Measurements from ENCODE around the gene SART1.

SART1 gene, protein sequence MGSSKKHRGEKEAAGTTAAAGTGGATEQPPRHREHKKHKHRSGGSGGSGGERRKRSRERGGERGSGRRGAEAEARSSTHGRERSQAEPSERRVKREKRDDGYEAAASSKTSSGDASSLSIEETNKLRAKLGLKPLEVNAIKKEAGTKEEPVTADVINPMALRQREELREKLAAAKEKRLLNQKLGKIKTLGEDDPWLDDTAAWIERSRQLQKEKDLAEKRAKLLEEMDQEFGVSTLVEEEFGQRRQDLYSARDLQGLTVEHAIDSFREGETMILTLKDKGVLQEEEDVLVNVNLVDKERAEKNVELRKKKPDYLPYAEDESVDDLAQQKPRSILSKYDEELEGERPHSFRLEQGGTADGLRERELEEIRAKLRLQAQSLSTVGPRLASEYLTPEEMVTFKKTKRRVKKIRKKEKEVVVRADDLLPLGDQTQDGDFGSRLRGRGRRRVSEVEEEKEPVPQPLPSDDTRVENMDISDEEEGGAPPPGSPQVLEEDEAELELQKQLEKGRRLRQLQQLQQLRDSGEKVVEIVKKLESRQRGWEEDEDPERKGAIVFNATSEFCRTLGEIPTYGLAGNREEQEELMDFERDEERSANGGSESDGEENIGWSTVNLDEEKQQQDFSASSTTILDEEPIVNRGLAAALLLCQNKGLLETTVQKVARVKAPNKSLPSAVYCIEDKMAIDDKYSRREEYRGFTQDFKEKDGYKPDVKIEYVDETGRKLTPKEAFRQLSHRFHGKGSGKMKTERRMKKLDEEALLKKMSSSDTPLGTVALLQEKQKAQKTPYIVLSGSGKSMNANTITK

DNA sequence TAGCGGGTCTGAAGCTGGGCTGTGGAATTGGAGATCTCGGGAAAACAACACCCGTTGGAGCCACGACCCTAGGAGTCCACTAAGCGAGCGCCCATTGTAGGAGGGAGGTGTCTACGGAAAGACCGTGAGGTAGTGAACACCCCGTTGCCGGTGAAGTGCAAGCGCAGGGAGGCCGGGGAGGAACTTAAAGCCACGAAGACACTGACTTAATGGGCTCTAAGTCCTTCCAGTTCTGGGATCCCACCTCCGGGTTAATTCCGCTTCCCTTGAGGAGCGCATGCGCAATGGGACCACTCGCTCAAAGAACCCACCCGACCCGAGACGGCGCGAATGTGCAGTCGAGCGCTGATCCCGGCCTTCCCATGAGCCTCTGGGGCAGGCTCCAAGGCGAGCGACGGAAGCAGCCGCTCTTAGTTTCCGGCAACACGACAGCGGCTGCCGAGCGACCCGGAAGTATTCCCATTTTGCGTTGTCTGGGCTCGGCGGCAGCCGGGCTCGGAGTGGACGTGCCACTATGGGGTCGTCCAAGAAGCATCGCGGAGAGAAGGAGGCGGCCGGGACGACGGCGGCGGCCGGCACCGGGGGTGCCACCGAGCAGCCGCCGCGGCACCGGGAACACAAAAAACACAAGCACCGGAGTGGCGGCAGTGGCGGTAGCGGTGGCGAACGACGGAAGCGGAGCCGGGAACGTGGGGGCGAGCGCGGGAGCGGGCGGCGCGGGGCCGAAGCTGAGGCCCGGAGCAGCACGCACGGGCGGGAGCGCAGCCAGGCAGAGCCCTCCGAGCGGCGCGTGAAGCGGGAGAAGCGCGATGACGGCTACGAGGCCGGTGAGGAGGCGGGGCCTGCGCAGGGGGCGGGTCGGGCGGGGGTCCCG lies at the start of gene SART1:
Gene SART1 (plus strand): TSS at position 468 of the 874 bp plus-strand sequence. CDS start 47 bp downstream, at position 515.
- peak within 1 kb of the TSS; percentile 96 for H3K4me3 ChIP-seq (ENCODE audit: low read length)
- peaks cover 13% of the 10 kb centered on the region for H3K36me3 ChIP-seq (ENCODE audit: control insufficient read depth, insufficient read depth, low read length)
- peak within 1 kb of the TSS; percentile 94 for H3K9ac ChIP-seq (ENCODE audit: low read length)
- H3K4me1 ChIP-seq (ENCODE audit: control insufficient read depth, insufficient read depth, low read length): peaks cover 16% of the 10 kb centered on the region
- H3K27me3 ChIP-seq (ENCODE audit: control insufficient read depth, insufficient read depth, low read length): no peaks in the 10 kb centered on the region
- no peaks in the 10 kb centered on the region for H3K9me3 ChIP-seq (ENCODE audit: control insufficient read depth, low read length)

DNA sequence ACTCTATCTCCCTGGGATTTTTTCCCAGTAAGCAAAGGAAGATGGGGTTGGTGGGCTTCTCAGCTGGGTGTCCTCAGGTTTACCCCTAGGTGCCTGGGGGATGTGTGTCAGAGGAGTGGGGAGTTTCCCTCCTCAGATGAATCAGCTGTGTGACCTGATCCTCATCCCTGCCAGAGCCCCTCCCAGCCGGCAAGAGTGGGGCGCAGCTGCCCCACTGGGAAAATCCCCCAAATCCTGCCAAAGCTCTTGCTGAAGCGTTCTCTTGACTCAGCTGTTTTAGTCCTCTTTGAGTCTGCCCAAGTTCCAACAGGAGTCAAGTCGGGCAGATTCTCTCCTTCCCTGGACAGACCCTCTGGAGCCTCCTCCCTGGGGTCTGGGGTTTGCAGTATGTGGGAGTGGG lies 48.7 kb upstream of the SART1 start:
- no peak overlapping the region for H3K4me3 ChIP-seq (ENCODE audit: low read length)
- peaks cover 43% of the 10 kb centered on the region for H3K4me1 ChIP-seq (ENCODE audit: control insufficient read depth, insufficient read depth, low read length)
- no peak overlapping the region for H3K9ac ChIP-seq (ENCODE audit: low read length)

DNA sequence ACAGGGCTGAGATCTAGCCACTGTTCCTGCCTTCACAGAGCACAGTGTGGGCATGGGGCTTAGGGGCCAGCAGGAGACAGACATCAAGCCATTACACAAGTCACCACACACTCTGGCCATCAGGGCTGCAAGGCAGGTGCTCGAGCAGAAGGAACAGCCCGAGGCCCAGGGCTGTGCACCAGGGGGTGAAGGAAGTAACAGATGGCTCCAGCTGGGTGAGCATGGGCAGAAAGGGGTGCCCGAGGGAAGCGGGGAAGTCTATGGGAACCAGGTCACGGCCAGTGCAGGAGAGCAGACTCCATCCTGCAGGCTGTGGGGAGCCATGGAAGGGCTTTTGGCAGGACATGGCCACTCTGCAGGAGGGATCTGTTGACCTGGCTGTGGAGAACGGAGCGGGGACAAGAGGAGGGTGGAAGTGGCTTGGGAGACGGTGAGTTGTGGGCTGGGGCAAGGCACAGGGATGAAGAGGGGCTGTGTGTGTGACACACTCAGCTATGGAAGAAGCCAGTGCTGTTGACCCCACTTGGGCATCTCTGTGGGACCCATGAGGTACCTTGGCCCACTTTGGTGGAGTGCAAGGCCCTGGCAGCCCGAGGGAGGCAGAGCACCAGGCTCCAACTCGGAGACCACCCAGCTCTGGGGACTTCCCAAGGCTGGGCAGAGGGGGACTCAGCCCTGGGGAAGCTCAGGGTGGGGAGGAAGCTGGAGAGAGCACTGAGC lies 46.3 kb upstream of the SART1 start:
- Histone ChIP-seq H3K27me3 (ENCODE audit: control insufficient read depth, insufficient read depth, low read length) (no peaks in the 10 kb centered on the region), H3K9ac (ENCODE audit: low read length) (no peak overlapping the region), H3K9me3 (ENCODE audit: control insufficient read depth, low read length) (no peaks in the 10 kb centered on the region), H3K36me3 (ENCODE audit: control insufficient read depth, insufficient read depth, low read length) (no peaks in the 10 kb centered on the region), H3K4me3 (ENCODE audit: low read length) (no peak overlapping the region), H3K4me1 (ENCODE audit: control insufficient read depth, insufficient read depth, low read length) (peaks cover 51% of the 10 kb centered on the region)

More for the DNA sequence above, 48.7 kb upstream of the SART1 start:
- H3K9me3 ChIP-seq (ENCODE audit: control insufficient read depth, low read length): no peaks in the 10 kb centered on the region
- no peaks in the 10 kb centered on the region for H3K36me3 ChIP-seq (ENCODE audit: control insufficient read depth, insufficient read depth, low read length)
- H3K27me3 ChIP-seq (ENCODE audit: control insufficient read depth, insufficient read depth, low read length): peaks cover 3% of the 10 kb centered on the region

DNA sequence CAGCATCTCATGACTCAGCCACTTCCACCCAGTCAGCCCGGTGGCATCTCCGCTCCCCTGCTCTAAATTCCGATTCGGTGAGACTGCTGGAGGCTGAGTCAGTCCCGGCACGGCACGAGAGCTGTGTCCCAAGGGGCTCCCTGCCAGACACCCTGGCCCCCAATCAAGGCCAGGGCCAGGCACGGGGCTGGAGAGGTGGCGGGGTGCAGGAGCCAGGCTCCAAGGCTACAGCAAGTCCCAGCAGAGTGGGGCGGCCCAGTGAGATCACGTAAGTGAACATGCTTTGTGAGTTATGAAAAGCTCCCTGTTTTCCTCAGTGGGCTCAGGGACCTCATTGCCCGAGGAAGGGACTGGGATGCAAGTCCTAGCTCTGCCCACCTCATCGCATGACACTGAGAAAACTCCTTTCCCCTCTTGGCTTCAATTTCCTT lies 45.7 kb upstream of the SART1 start:
- Histone ChIP-seq H3K4me3 (ENCODE audit: low read length) (no peak overlapping the region), H3K9ac (ENCODE audit: low read length) (no peak overlapping the region), H3K4me1 (ENCODE audit: control insufficient read depth, insufficient read depth, low read length) (peaks cover 57% of the 10 kb centered on the region), H3K27me3 (ENCODE audit: control insufficient read depth, insufficient read depth, low read length) (no peaks in the 10 kb centered on the region), H3K9me3 (ENCODE audit: control insufficient read depth, low read length) (no peaks in the 10 kb centered on the region), H3K36me3 (ENCODE audit: control insufficient read depth, insufficient read depth, low read length) (no peaks in the 10 kb centered on the region)

DNA sequence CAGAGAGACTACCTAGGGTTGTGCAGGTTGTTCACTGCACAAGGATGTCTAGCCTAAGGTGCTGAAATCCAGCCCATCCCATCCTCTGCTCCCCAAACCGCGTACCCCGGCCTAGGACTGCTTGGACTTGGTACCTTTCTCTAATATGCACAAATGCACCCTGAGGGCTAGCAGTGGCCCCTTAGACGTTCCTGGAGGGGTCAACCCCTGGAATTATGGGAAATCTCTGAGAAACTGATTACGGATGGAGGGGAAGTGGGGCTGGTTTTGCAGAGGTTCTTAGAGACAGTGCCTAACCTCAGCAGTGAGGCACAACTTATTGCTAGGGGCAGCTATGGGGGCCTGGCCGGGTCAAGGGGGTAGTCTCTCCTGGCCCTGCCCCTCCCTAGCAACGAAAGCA lies 45.1 kb upstream of the SART1 start:
- Histone ChIP-seq H3K9me3 (ENCODE audit: control insufficient read depth, low read length) (no peaks in the 10 kb centered on the region), H3K36me3 (ENCODE audit: control insufficient read depth, insufficient read depth, low read length) (no peaks in the 10 kb centered on the region), H3K4me3 (ENCODE audit: low read length) (no peak overlapping the region), H3K9ac (ENCODE audit: low read length) (no peak overlapping the region), H3K4me1 (ENCODE audit: control insufficient read depth, insufficient read depth, low read length) (peaks cover 57% of the 10 kb centered on the region), H3K27me3 (ENCODE audit: control insufficient read depth, insufficient read depth, low read length) (no peaks in the 10 kb centered on the region)

DNA sequence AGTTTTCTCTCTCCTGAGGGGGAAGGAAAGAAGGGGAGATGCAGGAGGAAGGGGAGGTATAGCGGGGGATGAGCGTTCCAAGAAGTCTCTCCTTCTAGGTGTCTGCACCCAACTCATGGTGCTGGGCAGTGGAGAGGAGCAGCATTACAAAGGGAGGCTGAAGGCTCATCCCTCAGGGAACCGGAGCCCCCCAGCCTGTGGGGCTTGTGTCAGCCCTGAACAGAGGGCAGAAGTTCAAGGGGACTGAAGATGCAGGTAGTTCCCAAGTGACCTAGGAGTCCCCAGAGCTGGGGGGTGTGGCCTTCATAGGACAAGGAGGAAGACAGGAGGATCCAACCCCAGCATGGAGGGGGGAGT lies 44.5 kb upstream of the SART1 start:
- Histone ChIP-seq H3K27me3 (ENCODE audit: control insufficient read depth, insufficient read depth, low read length) (no peaks in the 10 kb centered on the region), H3K9me3 (ENCODE audit: control insufficient read depth, low read length) (no peaks in the 10 kb centered on the region), H3K4me3 (ENCODE audit: low read length) (no peak overlapping the region), H3K36me3 (ENCODE audit: control insufficient read depth, insufficient read depth, low read length) (no peaks in the 10 kb centered on the region), H3K9ac (ENCODE audit: low read length) (no peak overlapping the region), H3K4me1 (ENCODE audit: control insufficient read depth, insufficient read depth, low read length) (peaks cover 51% of the 10 kb centered on the region)

DNA sequence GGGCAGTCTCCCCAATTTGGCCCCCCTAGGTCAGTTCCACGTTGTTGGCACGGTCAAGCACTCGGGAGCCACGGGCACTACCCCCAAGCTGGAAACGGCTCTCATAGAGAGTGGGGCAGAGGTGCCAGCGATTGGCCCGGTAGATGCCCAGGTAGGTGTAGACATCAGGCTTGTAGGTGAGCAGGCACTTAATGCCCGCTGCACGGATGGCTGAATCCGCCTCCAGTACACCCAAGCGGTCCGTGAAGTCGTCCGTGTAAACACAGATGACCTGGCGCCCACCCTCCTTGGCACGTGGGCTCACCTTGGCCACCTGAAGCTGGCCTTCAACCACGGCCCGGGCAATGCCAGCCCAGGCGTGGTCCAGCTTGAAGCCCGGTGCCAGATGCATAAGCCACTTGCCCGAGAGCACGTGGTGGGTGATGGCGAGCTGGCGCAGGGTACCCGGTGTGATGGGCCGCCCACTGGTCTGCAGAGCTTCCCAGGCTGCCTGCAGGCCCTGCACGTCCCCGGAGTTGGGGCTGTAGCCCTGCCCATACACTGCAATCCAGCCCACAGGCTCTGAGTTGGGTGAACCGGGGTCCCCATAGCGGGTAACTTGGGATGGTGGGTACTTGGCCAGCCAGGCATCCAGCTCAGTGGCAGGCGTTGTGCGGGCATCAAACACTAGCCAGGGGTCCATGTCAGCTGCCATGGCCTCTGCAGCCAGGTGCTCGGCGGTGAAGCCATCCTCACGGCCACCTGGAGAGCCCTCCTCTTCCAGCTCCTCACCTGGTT lies 43.9 kb upstream of the SART1 start:
- H3K9ac ChIP-seq (ENCODE audit: low read length): peak overlapping the region; percentile 98
- peaks cover under 1% of the 10 kb centered on the region for H3K36me3 ChIP-seq (ENCODE audit: control insufficient read depth, insufficient read depth, low read length)
- peak overlapping the region; percentile 97 for H3K4me3 ChIP-seq (ENCODE audit: low read length)
- no peaks in the 10 kb centered on the region for H3K27me3 ChIP-seq (ENCODE audit: control insufficient read depth, insufficient read depth, low read length)
- no peaks in the 10 kb centered on the region for H3K9me3 ChIP-seq (ENCODE audit: control insufficient read depth, low read length)
- H3K4me1 ChIP-seq (ENCODE audit: control insufficient read depth, insufficient read depth, low read length): peaks cover 45% of the 10 kb centered on the region

DNA sequence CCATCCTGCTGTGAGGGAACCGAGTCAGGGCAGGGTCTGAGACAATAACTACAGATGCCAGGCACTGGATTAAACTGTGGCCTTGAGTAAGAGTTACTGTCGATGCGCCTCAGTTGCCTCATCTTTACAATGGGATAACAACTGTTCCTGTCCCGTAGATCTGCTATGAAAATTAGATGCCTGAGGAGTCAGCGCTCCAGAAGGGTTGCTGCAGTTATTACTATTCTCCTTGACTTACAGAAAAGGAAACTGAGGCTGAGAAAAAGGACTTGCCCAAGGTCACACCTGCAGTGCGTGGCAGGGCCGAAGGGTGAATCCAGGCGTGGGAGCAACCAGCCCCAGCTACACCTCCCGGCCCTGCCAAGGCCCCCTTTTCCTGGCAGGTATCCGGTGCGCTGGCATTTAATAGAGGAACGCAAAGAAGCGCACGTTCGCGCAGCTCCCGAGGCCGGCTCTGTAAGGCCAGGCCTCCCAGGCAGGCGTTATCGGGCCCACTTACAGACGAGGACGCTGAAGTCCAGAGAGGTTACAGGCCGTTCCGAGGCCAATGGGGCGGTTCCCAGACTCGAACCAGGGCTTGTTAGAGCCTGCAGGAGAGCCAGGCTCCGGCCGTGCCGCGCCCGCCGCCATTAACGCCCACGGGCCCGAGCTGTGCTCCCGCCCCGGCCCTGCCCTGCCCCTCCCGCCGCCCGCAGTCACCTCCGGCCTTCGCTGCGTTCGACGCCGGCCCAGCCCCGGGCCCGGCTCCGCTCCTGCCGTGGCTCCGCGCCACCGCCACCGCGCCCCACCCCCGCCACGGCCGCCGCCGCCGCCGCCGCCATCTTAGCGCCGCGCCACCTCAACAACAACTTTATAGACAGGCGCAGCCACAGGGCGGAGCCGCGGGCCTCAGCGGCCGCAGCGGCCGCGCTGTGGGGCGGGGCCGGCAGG lies 43.1 kb upstream of the SART1 start, which contains the start of gene C11orf68:
Gene C11orf68 (minus strand): TSS at position 852 of the 930 bp plus-strand sequence. CDS start 31 bp downstream, at position 821.
- Histone ChIP-seq H3K4me1 (ENCODE audit: control insufficient read depth, insufficient read depth, low read length) (peaks cover 42% of the 10 kb centered on the region), H3K9me3 (ENCODE audit: control insufficient read depth, low read length) (no peaks in the 10 kb centered on the region), H3K9ac (ENCODE audit: low read length) (peak within 1 kb of the TSS; percentile 98), H3K27me3 (ENCODE audit: control insufficient read depth, insufficient read depth, low read length) (no peaks in the 10 kb centered on the region), H3K4me3 (ENCODE audit: low read length) (peak within 1 kb of the TSS; percentile 97), H3K36me3 (ENCODE audit: control insufficient read depth, insufficient read depth, low read length) (peaks cover 4% of the 10 kb centered on the region)

DNA sequence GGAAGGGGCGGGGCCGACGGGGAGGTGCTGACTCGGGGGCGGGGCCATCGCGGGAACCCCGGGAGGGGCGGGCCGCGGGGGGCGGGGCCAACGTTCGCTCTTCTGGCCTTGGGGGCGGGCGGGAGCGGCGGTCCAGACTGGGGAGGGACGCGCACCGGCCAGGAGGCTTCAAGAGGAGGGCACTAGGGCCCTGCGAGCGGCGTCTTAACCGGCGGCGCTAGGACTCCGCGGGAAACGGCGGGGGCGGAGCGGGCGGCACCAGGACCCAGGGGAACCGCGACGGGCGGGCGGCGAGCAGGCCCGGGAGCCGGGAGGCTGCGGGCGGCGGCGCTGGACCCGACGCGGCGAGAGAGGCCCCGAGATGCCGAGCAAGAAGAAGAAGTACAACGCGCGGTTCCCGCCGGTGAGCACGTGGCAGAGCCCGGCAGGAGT lies 42.4 kb upstream of the SART1 start, which contains the start of gene DRAP1:
Gene DRAP1 (plus strand): TSS at position 286 of the 432 bp plus-strand sequence. CDS start 76 bp downstream, at position 362.
- Histone ChIP-seq H3K9me3 (ENCODE audit: control insufficient read depth, low read length) (no peaks in the 10 kb centered on the region), H3K4me1 (ENCODE audit: control insufficient read depth, insufficient read depth, low read length) (peaks cover 42% of the 10 kb centered on the region), H3K36me3 (ENCODE audit: control insufficient read depth, insufficient read depth, low read length) (peaks cover 4% of the 10 kb centered on the region), H3K4me3 (ENCODE audit: low read length) (peak within 1 kb of the TSS; percentile 97), H3K9ac (ENCODE audit: low read length) (peak within 1 kb of the TSS; percentile 98), H3K27me3 (ENCODE audit: control insufficient read depth, insufficient read depth, low read length) (no peaks in the 10 kb centered on the region)

All from mucosa of stomach (tissue), 1 donor.